Keratinocyte (primary cell): ENCODE data around the gene OR2AT4. TPM values are rescaled to one million over a fixed set of nuclear protein-coding genes. Genes with fewer than 3 reads are reported as not detected.

Experiments
- DNase-seq: peaks from one replicate; pipeline ENCODE4 v3.0.0-alpha.2; 2011; ENCODE audit warnings: low read depth, missing footprints, low spot score
- FAIRE-seq: peaks from 2 replicates; lab custom pipeline; 2011; peaks lifted over from hg19 to GRCh38; lab: Jason Lieb, UNC
- H2AFZ ChIP-seq: 2 replicates; pipeline ENCODE4 v1.6.0; 2012; ENCODE audit warnings: low read length, control low read depth, inconsistent platforms; ENCODE audit not compliant: control insufficient read depth
- H3K27ac ChIP-seq: 2 replicates; pipeline ENCODE4 v1.5.1; 2011; ENCODE audit warnings: low read length; ENCODE audit not compliant: control insufficient read depth, insufficient read depth
- H3K27me3 ChIP-seq: 3 replicates; pipeline ENCODE4 v1.6.0; 2011; ENCODE audit warnings: low read length; ENCODE audit not compliant: control insufficient read depth, insufficient read depth; ENCODE audit errors: extremely low read depth
- H3K36me3 ChIP-seq, 2 experiments: 2 replicates in 1 of 2; 3 replicates in 1 of 2; pipeline ENCODE4 v1.5.1; 2011; ENCODE audit warnings: low read length in 2 of 2, mild to moderate bottlenecking in 1 of 2; ENCODE audit not compliant: control insufficient read depth in 2 of 2, insufficient read depth in 2 of 2; ENCODE audit errors: extremely low read depth in 1 of 2
- H3K4me1 ChIP-seq: 3 replicates; pipeline ENCODE4 v1.5.1; 2011; ENCODE audit warnings: low read length; ENCODE audit not compliant: control insufficient read depth, insufficient read depth; ENCODE audit errors: extremely low read depth
- H3K4me2 ChIP-seq: 3 replicates; pipeline ENCODE4 v1.6.0; 2011; ENCODE audit warnings: low read depth, low read length; ENCODE audit not compliant: control insufficient read depth, insufficient read depth; ENCODE audit errors: extremely low read depth
- H3K4me3 ChIP-seq, 3 experiments: fragments of 200-600 bp in 1 of 3; sonication (generic) in 1 of 3; 2 replicates in 2 of 3; 3 replicates in 1 of 3; pipeline ENCODE4 v1.5.1; 2011 to 2016; ENCODE audit warnings: low read length in 3 of 3, mild to moderate bottlenecking in 3 of 3, control low read depth in 2 of 3, inconsistent platforms in 1 of 3, low read depth in 1 of 3, mixed read lengths in 1 of 3, mixed run types in 1 of 3, moderate library complexity in 1 of 3; ENCODE audit not compliant: control insufficient read depth in 2 of 3, insufficient read depth in 2 of 3; ENCODE audit errors: extremely low read depth in 1 of 3
- H3K79me2 ChIP-seq: 2 replicates; pipeline ENCODE4 v1.6.0; 2012; ENCODE audit warnings: low read length; ENCODE audit not compliant: control insufficient read depth, insufficient read depth
- H3K9ac ChIP-seq: 3 replicates; pipeline ENCODE4 v1.6.0; 2011; ENCODE audit warnings: low read length; ENCODE audit not compliant: control insufficient read depth, insufficient read depth; ENCODE audit errors: extremely low read depth
- H3K9me1 ChIP-seq: 3 replicates; pipeline ENCODE4 v1.6.0; 2011; ENCODE audit warnings: low read length; ENCODE audit not compliant: control insufficient read depth, insufficient read depth; ENCODE audit errors: extremely low read depth
- H3K9me3 ChIP-seq: 2 replicates; pipeline ENCODE4 v1.5.1; 2012; ENCODE audit warnings: low read depth, low read length; ENCODE audit not compliant: control insufficient read depth
- H4K20me1 ChIP-seq: 3 replicates; pipeline ENCODE4 v1.6.0; 2011; ENCODE audit warnings: low read length; ENCODE audit not compliant: control insufficient read depth, insufficient read depth; ENCODE audit errors: extremely low read depth
- EZH2 ChIP-seq: IDR thresholded peaks from one replicate; pipeline ENCODE4 v1.6.1; 2012; ENCODE audit warnings: inconsistent platforms, mild to moderate bottlenecking, low read length, moderate library complexity
- dilution Hi-C: fragments of 300-500 bp; cut with MboI; formaldehyde crosslinking; loops from one replicate; pipeline ENCODE4 v1.7.0; 2020; ENCODE audit warnings: low sequenced_read_pairs; ENCODE audit not compliant: extremely low pct_ligation_motif_present
- polyA plus RNA-seq, 5 experiments: library from polyadenylated mRNA; depleted of rRNA in 3 of 5; stranded (reverse) in 3 of 5; stranded (forward) in 1 of 5; unstranded in 1 of 5; fragments of >200 nt; gene quantifications; 1 replicate in 1 of 5; 2 replicates in 3 of 5; 3 replicates in 1 of 5; pipeline versions ENCODE4 v1.2.1 to v1.2.3, GENCODE V29; 2011 to 2012; ENCODE audit warnings: missing spikeins in 2 of 5, low read depth in 1 of 5, low replicate concordance in 1 of 5
- TF ChIP-seq, protein P1 (sequence below), 3 experiments: IDR thresholded peaks in 1 of 3; conservative IDR thresholded peaks in 1 of 3; optimal IDR thresholded peaks in 1 of 3; 2 replicates in 2 of 3; 3 replicates in 1 of 3; pipeline versions ENCODE3 to v1.5.1; 2011; ENCODE audit warnings: low read length in 3 of 3, mild to moderate bottlenecking in 3 of 3, moderate library complexity in 2 of 3, control low read depth in 1 of 3, inconsistent platforms in 1 of 3; ENCODE audit not compliant: insufficient read depth in 2 of 3; ENCODE audit errors: extremely low read depth in 1 of 3

Gene OR2AT4
- polyA plus RNA-seq, 1 donor (not counting 4 experiments of a cell fraction or from before 2014, with no cell fraction given) = not detected

DNA sequence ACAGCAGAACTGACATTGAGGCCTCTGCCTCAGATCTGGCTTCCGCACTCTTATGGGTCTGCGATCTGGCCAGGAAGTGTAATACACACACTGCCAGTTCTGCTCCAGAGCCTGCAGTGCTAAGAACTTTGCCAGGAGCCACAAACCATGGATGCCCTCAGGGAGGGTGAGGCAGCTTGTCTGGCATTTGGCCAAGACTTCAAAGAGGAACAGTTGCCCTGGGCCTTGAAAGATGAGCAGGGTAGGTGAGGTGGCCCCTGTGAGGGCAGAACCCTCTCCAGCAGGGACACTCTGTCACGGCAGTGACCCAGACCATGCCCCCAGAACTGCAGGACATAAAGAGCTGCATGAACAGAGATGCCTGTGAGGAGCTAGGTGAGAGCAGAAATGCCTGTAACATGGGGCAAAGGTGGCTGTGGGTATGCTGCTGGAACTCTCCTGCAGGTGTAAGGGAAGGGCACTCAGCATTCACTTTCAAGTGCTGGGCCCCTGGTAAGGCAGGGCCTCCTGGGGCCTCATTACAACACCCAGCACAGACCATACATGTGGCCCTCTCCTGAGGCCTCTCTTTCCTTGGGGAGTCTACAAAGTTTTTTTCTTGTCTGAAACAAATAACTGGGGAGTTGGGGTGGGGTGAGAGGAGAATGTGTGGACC lies 60.6 kb downstream of the OR2AT4 start:
- Histone ChIP-seq H3K27ac (no peak overlapping the region), H3K9ac (no peak overlapping the region), H4K20me1 (peaks cover 2% of the 10 kb centered on the region), H3K9me1 (no peaks in the 10 kb centered on the region), H3K79me2 (no peaks in the 10 kb centered on the region), H3K4me3 (no peak overlapping the region), H3K36me3 (no peaks in the 10 kb centered on the region), H3K4me1 (peaks cover 4% of the 10 kb centered on the region), H3K27me3 (no peaks in the 10 kb centered on the region), H3K9me3 (no peaks in the 10 kb centered on the region), H2AFZ (no peak overlapping the region), H3K4me2 (no peak overlapping the region)
- dilution Hi-C loops = loop anchor here (25.0 kb wide), 1 partner anchor 176 kb away; no protein-coding TSS in a partner anchor
- DNase-seq (no peak), FAIRE-seq (no peak)
- TF ChIP-seq EZH2 = no peak
- TF ChIP-seq, protein P1, sequence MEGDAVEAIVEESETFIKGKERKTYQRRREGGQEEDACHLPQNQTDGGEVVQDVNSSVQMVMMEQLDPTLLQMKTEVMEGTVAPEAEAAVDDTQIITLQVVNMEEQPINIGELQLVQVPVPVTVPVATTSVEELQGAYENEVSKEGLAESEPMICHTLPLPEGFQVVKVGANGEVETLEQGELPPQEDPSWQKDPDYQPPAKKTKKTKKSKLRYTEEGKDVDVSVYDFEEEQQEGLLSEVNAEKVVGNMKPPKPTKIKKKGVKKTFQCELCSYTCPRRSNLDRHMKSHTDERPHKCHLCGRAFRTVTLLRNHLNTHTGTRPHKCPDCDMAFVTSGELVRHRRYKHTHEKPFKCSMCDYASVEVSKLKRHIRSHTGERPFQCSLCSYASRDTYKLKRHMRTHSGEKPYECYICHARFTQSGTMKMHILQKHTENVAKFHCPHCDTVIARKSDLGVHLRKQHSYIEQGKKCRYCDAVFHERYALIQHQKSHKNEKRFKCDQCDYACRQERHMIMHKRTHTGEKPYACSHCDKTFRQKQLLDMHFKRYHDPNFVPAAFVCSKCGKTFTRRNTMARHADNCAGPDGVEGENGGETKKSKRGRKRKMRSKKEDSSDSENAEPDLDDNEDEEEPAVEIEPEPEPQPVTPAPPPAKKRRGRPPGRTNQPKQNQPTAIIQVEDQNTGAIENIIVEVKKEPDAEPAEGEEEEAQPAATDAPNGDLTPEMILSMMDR (optimal IDR thresholded peaks at IDR 0.05 in 1 of 3, IDR thresholded peaks at IDR 0.05 in 1 of 3, conservative IDR thresholded peaks at IDR 0.05 in 1 of 3; ENCODE audit: extremely low read depth in 1 of 3, insufficient read depth in 2 of 3, low read length in 3 of 3) = no peak

DNA sequence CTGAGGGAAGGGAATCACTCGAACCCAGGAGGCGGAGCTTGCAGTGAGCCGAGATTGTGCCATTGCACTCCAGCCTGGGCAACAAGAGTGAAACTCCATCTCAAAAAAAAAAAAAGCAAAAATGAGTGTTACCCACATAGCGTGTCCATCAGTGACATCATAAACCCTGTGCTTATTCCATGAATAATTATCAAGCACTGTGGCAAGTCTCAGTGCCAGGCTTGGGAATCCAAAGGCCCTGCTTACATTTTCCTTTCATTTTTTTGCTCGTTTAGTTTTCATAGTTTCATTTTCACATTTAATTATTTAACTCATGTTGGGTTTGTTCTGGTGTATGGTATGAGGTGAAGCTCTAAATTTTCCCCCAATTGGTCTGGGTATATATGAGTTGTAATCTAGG lies 61.4 kb downstream of the OR2AT4 start:
- Histone ChIP-seq H4K20me1 (peaks cover 2% of the 10 kb centered on the region), H3K4me2 (no peak overlapping the region), H2AFZ (no peak overlapping the region), H3K4me1 (peaks cover 4% of the 10 kb centered on the region), H3K79me2 (no peaks in the 10 kb centered on the region), H3K4me3 (no peak overlapping the region), H3K9ac (no peak overlapping the region), H3K9me1 (no peaks in the 10 kb centered on the region), H3K9me3 (no peaks in the 10 kb centered on the region), H3K27me3 (no peaks in the 10 kb centered on the region), H3K36me3 (no peaks in the 10 kb centered on the region), H3K27ac (no peak overlapping the region)
- FAIRE-seq (no peak), DNase-seq (no peak)
- TF ChIP-seq, protein P1 (optimal IDR thresholded peaks at IDR 0.05 in 1 of 3, IDR thresholded peaks at IDR 0.05 in 1 of 3, conservative IDR thresholded peaks at IDR 0.05 in 1 of 3; ENCODE audit: extremely low read depth in 1 of 3, insufficient read depth in 2 of 3, low read length in 3 of 3) = no peak
- no peak for TF ChIP-seq EZH2
- dilution Hi-C loops = loop anchor here (25.0 kb wide), 1 partner anchor 177 kb away; no protein-coding TSS in a partner anchor
